ENCODE measurements around the gene VWA8. TPM values are rescaled to one million over a fixed set of nuclear protein-coding genes. Genes with fewer than 3 reads are reported as not detected.

VWA8 gene
- total and polyA plus RNA-seq, 8 donors = 11.9 to 24.4 (median 14.4) TPM

DNA sequence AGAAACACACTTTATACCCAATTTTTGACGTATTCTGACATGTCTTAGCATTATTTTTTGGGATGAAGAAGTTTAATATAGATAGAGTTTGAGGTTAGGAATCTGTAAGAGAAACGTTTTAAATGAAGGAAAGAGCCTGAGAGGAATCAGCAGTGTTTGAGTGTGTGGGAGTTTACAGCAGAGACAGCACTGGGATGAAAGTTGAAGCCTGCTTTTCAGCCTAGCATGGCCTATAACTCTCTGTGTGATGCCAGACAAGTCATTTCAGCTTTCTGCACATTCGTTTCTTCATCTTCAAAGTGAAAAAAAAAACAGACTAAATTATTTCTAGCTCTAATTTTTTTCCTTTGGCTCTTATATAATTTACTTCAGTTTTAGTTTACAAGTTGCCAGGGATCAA lies 326.5 kb downstream of the VWA8 start:
- H3K9me3 ChIP-seq = no peaks in the 10 kb centered on the region
- no peaks in the 10 kb centered on the region for H3K4me1 ChIP-seq
- intact Hi-C loops (cut with DNase I) = no loop called here
- ATAC-seq (no peak), DNase-seq (no peak)
- H3K36me3 ChIP-seq = no peaks in the 10 kb centered on the region
- no peak for TF ChIP-seq CTCF (IDR thresholded peaks at IDR 0.05)
- H3K4me3 ChIP-seq = no peak overlapping the region
- H3K27me3 ChIP-seq = no peaks in the 10 kb centered on the region
- H3K27ac ChIP-seq = no peak overlapping the region

DNA sequence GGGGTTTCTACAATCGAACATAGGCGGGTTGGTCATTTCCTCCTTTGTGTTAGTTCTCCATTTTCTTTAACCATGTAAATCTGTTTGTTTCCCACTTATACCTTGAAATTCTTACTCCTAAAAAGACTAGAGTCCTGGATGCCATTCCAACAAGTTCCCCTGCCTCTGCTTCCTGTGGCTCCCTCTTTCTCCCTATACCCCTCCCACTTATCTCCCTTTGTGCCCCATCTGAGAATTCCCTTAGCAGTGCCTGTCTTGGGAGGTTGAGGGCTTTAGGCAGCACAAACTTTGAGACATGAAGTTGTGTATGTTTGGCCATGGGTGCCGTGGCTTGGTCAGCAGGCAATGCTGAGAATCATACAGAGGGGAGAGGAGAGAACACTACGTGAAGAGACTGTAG lies 327.1 kb downstream of the VWA8 start:
- no peak for TF ChIP-seq CTCF (IDR thresholded peaks at IDR 0.05)
- intact Hi-C loops (cut with DNase I) = no loop called here
- DNase-seq = no peak
- Histone ChIP-seq H3K4me1 (no peaks in the 10 kb centered on the region), H3K4me3 (no peak overlapping the region), H3K27me3 (no peaks in the 10 kb centered on the region), H3K9me3 (no peaks in the 10 kb centered on the region), H3K36me3 (no peaks in the 10 kb centered on the region), H3K27ac (no peak overlapping the region)
- ATAC-seq = no peak

- no peaks in the 10 kb centered on the region for H3K27me3 ChIP-seq
- ATAC-seq = no peak
- DNase-seq = no peak
- TF ChIP-seq CTCF (IDR thresholded peaks at IDR 0.05) = no peak
- no peak overlapping the region for H3K4me3 ChIP-seq
- H3K9me3 ChIP-seq = peaks cover 0 to under 1% of the 10 kb centered on the region in 2 donors
- H3K36me3 ChIP-seq = no peaks in the 10 kb centered on the region
- intact Hi-C loops (cut with DNase I) = no loop called here
- H3K27ac ChIP-seq = no peak overlapping the region
- H3K4me1 ChIP-seq = no peaks in the 10 kb centered on the region
These were observed 329.5 kb downstream of the VWA8 start for GRCh38 chr13:41631296-41631965.

DNA sequence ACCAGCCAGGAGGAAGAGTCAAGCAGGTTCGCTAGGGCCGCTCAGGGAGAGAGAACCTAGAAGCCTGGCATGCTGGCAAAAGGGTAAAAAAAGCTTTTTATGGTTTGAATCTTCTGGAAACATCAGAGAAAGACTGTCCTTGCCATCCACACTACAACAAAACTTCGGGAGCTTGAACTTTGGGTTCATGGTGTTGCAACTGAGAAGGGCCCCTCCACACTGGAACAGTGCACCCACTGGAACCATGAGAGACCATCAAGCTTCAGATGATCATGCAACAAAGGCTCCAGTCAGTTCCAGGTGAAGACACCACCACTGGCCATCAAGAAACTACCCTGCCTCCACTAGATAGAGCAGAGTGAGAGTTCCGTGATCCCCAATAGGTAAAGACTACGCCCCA lies 333.5 kb downstream of the VWA8 start:
- H3K27me3 ChIP-seq = no peaks in the 10 kb centered on the region
- no peak overlapping the region for H3K4me3 ChIP-seq
- TF ChIP-seq CTCF (IDR thresholded peaks at IDR 0.05) = no peak
- H3K4me1 ChIP-seq = no peaks in the 10 kb centered on the region
- H3K9me3 ChIP-seq = peaks cover 0 to 3% of the 10 kb centered on the region in 2 donors
- intact Hi-C loops (cut with DNase I) = no loop called here
- ATAC-seq = no peak
- H3K36me3 ChIP-seq = no peaks in the 10 kb centered on the region
- DNase-seq = no peak
- no peak overlapping the region for H3K27ac ChIP-seq

DNA sequence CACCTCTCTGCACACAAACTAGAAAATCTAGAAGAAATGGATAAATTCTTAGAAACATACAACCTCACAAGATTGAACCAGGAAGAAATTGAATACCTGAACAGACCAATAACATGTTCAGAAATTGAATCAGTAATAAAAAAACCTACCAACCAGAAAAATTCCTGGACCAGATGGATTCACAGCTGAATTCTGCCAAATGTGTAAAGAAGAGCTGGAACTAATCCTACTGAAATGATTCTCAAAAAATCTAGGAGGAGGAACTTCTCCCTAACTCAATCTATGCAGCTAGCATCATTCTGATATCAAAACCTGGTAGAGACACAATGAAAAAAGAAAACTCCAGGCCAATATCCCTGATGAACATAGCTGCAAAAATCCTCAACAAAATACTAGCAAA lies 336.9 kb downstream of the VWA8 start:
- DNase-seq (no peak), ATAC-seq (no peak)
- Histone ChIP-seq H3K9me3 (peaks cover 0 to 3% of the 10 kb centered on the region in 2 donors), H3K27ac (no peak overlapping the region), H3K4me1 (no peaks in the 10 kb centered on the region), H3K36me3 (no peaks in the 10 kb centered on the region), H3K27me3 (no peaks in the 10 kb centered on the region), H3K4me3 (no peak overlapping the region)
- intact Hi-C loops (cut with DNase I) = no loop called here
- no peak for TF ChIP-seq CTCF (IDR thresholded peaks at IDR 0.05)
